HG03442 (cell line): ENCODE data around the gene FGF1.

Experiments
- ATAC-seq: cut with Tn5 transposase; IDR thresholded peaks from one replicate; pipeline ENCODE4 v1.9.1; 2021; ENCODE audit warnings: mild to moderate bottlenecking, moderate library complexity; ENCODE audit not compliant: unreplicated experiment

FGF1 gene

DNA sequence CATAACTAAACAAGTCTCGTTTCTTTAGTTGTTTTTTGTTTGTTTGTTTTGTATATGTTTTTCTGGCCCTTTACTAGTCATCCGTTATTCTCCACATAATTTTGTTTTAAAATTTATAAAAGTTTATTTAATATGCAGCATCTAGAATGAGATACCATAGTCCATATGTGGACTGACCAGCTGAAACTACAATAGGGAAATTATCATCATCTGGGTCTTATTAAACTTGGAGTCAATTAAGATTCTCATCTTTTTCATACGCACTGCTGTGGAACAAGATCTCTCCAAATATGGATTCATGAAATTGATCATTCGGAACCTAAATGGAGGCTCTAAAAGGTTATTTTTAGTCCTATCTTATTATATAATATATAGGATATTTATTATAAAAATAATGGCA, 99.3 kb downstream of the FGF1 start:
- no peak for ATAC-seq

- ATAC-seq = no peak
Observed at GRCh38 chr5:142585451-142585850, 100.4 kb downstream of the FGF1 start.

DNA sequence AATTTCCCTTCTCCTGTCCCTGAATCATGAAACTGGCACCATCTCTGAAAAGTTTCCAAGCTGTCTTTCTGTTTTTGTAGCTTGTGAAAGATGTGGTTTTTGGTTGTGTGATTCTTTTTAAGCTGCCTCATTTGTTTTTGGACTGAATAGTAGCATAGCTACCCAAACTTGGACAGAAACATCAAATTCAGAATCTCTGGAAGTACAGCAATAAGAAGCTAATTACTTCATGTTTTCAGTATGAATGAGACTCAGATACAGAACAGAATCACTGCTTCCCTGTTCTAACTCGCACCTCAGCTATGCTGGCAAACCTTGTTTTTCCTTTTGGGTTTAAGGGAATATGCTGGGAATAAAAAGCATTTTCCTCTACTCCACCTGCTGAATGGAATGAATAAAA, 101.0 kb downstream of the FGF1 start:
- no peak for ATAC-seq

DNA sequence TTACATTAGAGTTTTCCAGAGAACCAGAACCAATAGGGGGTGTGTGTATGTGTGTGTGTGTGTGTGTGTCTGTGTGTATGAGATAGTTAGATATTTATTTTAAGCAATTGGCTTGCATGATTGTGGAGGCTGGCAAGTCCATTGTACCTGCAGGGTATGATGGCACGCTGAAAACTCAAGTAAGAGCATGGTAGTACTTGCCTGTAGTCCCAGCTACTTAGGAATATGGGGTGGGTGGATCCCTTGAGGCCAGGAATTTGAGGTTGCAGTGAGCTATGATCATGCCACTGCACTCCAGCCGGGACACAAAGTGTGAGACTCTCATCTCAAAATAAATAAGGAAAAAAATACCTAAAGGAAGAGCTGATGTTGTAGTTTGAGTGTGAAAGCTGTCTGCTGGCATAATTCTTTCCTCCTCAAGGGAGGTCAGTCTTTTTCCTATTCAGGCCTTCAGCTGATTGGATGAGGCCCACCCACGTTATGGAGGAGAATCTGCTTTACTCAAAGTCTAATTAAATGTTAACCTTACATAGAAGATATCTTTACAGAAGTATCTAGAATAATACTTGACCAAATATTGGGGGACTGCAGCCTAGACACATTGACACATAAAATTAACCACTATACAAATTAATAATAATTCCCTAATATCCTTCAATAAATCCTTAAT, 107.6 kb downstream of the FGF1 start:
- ATAC-seq = no peak

- no peak for ATAC-seq
Observed at GRCh38 chr5:142576804-142577203, 109.1 kb downstream of the FGF1 start.

GRCh38 chr5:142576303-142576702, 109.6 kb downstream of the FGF1 start:
- no peak for ATAC-seq

- ATAC-seq = no peak
Observed at GRCh38 chr5:142572006-142572405, 113.9 kb downstream of the FGF1 start.

DNA sequence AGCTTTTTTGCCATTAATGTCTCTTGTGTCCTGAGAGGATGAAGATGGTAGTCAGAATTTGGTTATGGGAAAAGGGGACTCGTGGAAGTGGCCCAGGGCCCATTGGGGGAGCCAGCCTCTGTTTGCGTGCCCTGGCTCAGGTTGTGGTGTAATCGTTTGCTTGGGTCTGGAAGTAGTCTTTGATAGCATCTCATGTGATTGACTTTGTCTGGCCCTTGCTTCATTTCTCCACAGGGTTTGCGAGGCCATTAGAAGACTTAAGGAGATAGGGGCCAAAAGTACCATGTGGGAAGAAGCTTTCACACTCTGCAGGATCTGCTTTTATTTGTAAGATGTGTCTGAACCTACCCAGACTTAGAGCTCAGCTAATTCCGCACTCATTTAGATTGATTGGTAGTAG, 114.5 kb downstream of the FGF1 start:
- no peak for ATAC-seq

DNA sequence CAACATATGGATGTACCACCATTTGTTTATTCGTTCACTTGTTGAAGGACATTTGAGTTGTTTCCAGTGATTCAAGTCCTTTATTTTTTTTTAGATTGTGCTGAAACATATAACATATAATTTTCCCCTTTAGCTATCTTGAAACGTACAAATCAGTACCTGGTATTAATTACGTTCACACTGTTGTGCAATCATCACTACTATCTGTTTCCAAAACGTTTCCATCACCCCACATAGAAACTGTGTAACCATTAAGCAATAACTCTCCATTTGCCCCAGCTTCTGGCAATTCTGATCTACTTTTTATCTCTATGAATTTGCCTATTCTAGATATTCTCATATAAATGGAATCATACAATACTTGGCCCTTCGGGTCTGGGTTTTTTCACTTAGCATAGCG, 116.0 kb downstream of the FGF1 start:
- ATAC-seq = no peak

- no peak for ATAC-seq
Observed at GRCh38 chr5:142568996-142569335, 116.9 kb downstream of the FGF1 start.

GRCh38 chr5:142568283-142568995, 117.5 kb downstream of the FGF1 start:
- no peak for ATAC-seq

- no peak for ATAC-seq
Observed at GRCh38 chr5:142561486-142562097, 124.3 kb downstream of the FGF1 start.

DNA sequence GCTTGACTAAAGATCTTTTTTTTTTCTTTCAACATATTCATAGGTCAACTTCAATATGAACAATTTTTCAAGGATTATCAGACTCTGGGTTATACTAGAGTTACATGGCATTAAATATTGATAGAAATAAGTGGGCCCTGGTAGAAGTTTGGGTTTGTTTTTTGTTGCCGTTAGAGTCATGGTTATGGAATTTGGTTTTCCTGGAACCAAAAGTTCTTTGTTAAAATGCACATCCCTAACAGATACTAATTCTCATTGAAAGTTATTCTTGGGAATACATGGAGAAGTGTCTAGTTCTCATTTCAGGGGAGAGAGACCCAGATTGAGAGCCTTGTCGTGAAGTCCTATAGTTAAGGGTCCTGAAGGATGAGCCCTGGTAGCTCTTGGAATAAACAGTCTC, 124.9 kb downstream of the FGF1 start:
- ATAC-seq = no peak

GRCh38 chr5:142552107-142552506, 133.8 kb downstream of the FGF1 start:
- no peak for ATAC-seq

- ATAC-seq = no peak
Observed at GRCh38 chr5:142551338-142552067, 134.4 kb downstream of the FGF1 start.

GRCh38 chr5:142550471-142550870, 135.4 kb downstream of the FGF1 start:
- no peak for ATAC-seq

- no peak for ATAC-seq
Observed at GRCh38 chr5:142549834-142550233, 136.1 kb downstream of the FGF1 start.

- ATAC-seq = no peak
Observed at GRCh38 chr5:142548739-142549275, 137.1 kb downstream of the FGF1 start.

- no peak for ATAC-seq
Observed at GRCh38 chr5:142547445-142548380, 138.2 kb downstream of the FGF1 start.

DNA sequence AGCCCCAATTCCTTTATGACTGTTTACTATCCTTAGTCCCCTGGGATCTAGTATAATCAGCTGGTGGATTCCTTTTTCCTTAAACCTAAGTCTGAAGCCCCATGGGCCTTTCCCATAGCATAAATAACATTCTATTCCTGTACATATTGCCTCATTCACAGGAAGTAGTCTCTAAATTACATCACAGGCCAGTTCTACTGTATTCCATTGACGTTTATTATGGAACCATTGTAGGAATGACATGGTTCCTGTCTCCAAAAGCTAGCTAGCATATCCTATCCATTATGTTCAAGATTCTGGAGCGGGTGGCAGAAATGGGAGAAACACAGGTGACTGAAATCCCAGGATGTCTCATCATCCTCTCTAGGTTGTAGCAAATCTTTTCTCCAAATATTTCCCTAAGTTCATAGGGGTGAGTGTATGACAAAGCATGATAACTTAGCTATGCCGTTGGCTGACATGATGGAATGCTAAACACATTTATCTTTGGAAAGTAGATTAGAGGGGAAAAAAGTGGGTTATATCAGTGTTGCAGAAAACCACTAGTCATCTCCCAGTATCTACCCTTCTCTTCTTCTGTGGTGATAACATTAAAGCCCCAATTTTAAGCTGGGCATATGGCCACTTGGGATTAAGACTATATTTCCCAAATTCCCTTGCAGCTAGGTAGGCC, 140.1 kb downstream of the FGF1 start:
- no peak for ATAC-seq
